ENCODE data around the gene BCDIN3D. TPM values are rescaled to one million over a fixed set of nuclear protein-coding genes. Genes with fewer than 3 reads are reported as not detected.
"Not testable (repeated sequence)": the region's sequence is repeated elsewhere in the genome, so short reads cannot be mapped to it uniquely, and the experiment has no call there.

Gene BCDIN3D
- total RNA-seq, 1 donor from 2014 or later: 3.5 TPM

DNA sequence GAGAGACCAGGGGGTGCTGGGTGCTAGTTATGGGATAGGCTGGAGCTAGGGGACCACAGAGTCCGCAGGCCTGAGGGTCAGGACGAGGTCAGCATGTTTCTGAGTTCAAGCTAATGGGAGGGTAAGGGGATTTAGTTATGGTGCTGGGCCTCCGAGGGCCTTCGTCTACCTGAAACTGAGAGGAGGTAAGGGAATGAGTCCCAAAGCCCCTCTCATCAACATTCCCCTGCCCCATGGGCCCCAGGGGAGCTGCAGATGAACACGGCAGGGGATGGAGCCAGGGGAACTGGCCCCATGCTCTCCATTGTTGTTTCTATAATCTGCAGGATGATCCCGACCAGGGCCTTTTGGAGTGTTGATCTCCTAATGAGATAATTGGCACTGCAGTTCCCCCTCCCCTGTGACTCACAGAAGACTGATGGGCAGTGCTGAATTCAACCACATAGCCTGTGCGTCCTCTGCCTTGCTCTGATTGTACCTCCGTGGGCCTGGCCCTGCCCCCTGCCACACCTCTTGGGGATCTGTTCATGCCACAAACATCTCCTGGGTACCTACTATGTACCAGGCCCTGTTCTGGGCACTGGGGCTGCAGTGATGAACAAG is 39.4 kb upstream of the BCDIN3D start:
- H3K9me3 Mint-ChIP-seq: peaks cover 29% of the 10 kb centered on the region
- H3K27me3 Mint-ChIP-seq: peaks cover 16% of the 10 kb centered on the region
- H3K4me3 Mint-ChIP-seq: no peak overlapping the region
- H3K27ac Mint-ChIP-seq: no peak overlapping the region
- DNase-seq: no peak
- H3K4me1 Mint-ChIP-seq: no peaks in the 10 kb centered on the region
- H3K36me3 Mint-ChIP-seq (ENCODE audit: low read depth): no peaks in the 10 kb centered on the region
- intact Hi-C loops (cut with micrococcal nuclease): no loop called here

DNA sequence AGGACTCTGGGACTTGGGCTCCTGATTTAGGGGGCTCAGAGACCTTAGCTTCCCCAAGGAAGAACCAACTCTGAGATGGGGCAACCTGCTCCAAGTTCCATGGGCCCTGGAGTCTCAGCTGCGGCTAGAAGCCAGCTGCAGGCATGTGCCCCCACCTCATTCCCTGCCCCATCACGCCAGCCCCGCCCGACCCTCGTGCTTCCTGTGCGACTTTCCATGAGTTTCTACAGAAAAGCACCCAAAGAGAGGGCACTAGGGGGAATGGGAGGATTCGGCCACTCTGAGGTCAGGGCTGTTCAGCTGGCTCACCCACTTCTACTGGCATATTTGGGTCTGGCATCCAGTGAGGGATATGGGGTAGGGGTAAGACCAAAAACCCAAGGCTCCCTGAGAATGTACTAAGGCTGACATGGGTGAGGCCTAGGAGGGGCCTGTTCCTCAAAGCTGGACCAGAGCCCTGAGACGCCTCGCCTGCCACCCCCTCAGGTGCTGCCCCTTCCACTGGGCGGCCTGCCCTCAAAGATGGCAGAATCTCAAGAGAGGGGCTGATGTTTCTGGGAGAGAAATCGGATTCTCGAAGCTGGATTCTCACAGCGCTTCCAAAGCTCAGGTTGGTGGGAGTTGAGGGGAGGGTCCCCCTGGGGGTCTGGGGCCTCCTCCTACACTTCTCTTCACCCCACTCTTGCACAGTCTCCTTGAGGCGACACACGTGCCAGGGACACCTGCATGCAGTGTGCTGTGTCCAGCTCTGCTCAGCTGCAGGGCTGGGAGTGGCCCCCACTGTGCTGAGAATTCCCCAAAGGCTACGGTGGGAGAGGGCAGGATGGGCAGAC is 38.7 kb upstream of the BCDIN3D start:
- Mint-ChIP-seq H3K4me3 (no peak overlapping the region), H3K4me1 (no peaks in the 10 kb centered on the region), H3K27ac (no peak overlapping the region), H3K36me3 (ENCODE audit: low read depth) (no peaks in the 10 kb centered on the region), H3K9me3 (peaks cover 29% of the 10 kb centered on the region), H3K27me3 (peaks cover 16% of the 10 kb centered on the region)
- DNase-seq: no peak
- intact Hi-C loops (cut with micrococcal nuclease): no loop called here

DNA sequence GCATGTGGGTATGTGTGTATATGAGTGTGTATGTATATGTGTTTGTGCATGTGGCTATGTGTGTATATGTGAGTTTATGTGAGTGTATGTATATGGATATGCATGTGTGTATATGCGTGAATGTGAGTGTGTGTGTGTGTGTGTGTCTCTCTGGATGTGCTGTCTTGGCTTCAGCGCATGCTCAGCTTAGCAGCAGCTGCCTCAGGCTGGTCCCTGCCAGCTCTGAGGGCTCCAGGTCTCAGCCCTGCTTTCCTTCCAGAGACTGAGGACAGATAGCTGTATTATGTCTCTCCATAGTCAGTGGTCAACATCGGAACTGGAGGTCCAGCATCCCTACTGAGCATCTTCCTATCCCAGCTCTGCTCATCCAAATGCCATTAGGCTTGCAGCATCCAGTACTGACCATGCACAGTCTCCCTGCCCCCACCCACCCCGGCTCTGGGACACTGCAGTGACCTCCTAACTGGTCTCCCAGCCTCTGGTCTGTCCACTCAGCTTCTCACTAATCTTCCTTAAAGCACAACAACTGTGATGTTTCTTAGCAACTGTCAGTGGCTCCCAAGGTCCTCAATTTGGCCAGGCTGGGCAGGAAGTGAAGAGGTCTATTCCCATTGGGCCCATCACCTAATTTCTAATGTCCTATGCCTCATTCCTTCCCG is 38.0 kb upstream of the BCDIN3D start:
- intact Hi-C loops (cut with micrococcal nuclease): no loop called here
- no peak for DNase-seq

DNA sequence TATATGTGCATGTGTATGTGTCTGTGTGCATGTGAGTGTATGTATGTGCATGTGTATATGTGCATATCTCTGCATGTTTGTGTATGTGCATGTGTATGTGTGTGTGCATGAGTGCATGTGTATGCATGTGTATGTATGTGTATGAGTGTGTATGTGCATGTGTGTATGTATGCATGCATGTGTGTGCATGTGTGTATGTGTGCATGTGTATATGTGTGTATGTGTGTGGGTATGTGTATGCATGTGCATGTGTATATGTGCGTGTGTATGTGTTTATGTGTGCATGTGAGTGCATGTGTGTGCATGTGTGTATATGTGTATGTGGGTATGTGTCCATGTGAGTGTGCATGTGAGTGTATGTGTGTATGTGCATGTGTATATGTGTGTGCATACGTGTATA is 36.2 kb upstream of the BCDIN3D start:
- H3K36me3 Mint-ChIP-seq (ENCODE audit: low read depth); DNase-seq; intact Hi-C loops (cut with micrococcal nuclease); H3K4me3 Mint-ChIP-seq; H3K27ac Mint-ChIP-seq; H3K4me1 Mint-ChIP-seq; H3K27me3 Mint-ChIP-seq: not testable (repeated sequence)
- peaks cover 29% of the 10 kb centered on the region for H3K9me3 Mint-ChIP-seq

More for the DNA sequence above, 38.0 kb upstream of the BCDIN3D start:
- peaks cover 29% of the 10 kb centered on the region for H3K9me3 Mint-ChIP-seq
- H3K27ac Mint-ChIP-seq: no peak overlapping the region
- H3K36me3 Mint-ChIP-seq (ENCODE audit: low read depth): no peaks in the 10 kb centered on the region
- peaks cover 16% of the 10 kb centered on the region for H3K27me3 Mint-ChIP-seq
- H3K4me1 Mint-ChIP-seq: no peaks in the 10 kb centered on the region
- no peak overlapping the region for H3K4me3 Mint-ChIP-seq

DNA sequence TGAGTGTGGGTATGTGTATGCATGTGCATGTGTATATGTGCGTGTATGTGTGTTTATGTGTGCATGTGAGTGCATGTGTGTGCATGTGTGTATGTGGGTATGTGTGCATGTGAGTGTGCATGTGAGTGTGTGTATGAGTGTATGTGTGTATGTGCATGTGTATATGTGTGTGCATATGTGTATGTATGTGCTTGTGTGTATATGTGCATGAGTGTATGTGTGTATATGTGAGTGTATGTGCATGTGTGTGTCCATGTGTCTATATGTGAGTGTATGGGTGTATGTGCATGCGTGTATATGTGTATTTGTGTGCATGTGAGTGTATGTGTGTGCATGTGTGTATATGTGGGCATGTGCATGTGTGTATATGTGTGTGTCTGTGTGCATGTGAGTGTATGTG is 35.1 kb upstream of the BCDIN3D start:
- no peak overlapping the region for H3K27ac Mint-ChIP-seq
- H3K4me3 Mint-ChIP-seq: no peak overlapping the region
- H3K4me1 Mint-ChIP-seq: no peaks in the 10 kb centered on the region
- intact Hi-C loops (cut with micrococcal nuclease): no loop called here
- H3K9me3 Mint-ChIP-seq: peaks cover 29% of the 10 kb centered on the region
- H3K27me3 Mint-ChIP-seq: peaks cover 6% of the 10 kb centered on the region
- H3K36me3 Mint-ChIP-seq (ENCODE audit: low read depth): no peaks in the 10 kb centered on the region
- DNase-seq: no peak

DNA sequence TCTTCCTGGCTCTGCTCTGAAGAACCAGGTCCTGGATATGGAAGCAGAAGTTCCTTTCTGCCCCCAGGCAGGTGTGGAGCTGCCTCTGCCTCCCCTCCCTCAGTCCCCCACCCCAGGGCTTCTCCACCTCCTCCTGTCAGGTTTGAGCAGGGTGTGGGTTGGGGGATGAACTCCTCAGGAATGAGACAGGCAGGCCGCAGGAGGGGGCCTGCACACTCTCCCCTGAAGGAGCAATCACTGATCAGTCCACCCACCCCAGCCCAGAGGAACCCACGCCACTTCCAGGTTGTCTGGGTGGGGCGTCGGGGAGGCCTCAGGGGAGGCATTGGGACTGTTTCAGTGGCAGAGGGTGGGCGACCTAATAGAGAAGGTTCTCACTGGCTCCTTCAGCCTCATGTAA is 34.2 kb upstream of the BCDIN3D start:
- no peaks in the 10 kb centered on the region for H3K36me3 Mint-ChIP-seq (ENCODE audit: low read depth)
- intact Hi-C loops (cut with micrococcal nuclease): no loop called here
- peaks cover 4% of the 10 kb centered on the region for H3K27me3 Mint-ChIP-seq
- no peaks in the 10 kb centered on the region for H3K4me1 Mint-ChIP-seq
- no peak overlapping the region for H3K4me3 Mint-ChIP-seq
- no peak overlapping the region for H3K27ac Mint-ChIP-seq
- DNase-seq: no peak
- peaks cover 29% of the 10 kb centered on the region for H3K9me3 Mint-ChIP-seq

DNA sequence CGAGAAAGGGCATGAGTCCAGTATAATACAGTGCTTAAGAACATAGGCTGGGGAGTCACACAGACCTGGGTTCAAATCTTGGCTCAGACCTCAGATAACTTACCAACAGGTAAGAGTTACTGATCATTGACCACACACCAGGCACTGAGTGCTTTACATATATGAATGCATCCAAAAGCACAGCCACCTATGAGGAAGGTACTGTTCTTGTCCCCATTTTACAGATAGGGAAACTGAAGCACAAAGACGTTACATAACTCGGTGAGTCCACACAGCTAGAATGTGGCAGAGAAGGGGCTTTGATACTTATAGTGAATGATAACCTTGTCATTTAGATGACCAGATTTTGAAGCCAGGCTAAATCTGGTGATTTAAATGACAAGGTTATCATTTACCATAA is 33.2 kb upstream of the BCDIN3D start:
- H3K36me3 Mint-ChIP-seq (ENCODE audit: low read depth): no peaks in the 10 kb centered on the region

DNA sequence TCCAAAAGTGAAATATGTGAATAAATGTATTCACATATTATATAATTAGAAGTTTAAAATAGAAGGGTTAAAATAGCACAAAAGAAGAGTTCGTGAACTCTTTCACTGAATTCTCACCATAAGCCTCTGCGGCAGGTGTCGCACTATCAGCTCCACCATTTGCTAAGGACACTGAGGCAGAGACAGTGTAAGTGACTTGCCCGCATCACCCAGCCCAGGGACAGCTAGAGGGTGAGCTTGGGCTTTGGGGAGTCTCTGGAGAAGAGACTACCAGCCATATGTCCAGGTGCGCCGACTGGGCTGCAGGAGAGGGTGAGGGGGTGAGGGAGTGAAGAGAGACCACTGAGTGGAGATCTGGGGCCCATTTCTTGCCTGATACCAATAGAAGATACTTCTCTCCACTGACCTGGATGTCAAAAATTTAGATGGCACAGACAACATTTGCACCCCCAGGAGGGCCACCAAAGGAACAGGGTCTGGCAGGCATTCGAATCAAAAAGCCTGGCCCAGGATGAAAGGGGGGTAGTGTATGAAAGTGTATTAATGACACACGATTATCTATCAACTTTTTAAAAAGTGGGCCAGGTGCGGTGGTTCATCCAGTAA is 32.3 kb upstream of the BCDIN3D start:
- DNase-seq: no peak
- Mint-ChIP-seq H3K4me3 (no peak overlapping the region), H3K4me1 (no peaks in the 10 kb centered on the region), H3K27ac (no peak overlapping the region), H3K9me3 (peaks cover 26% of the 10 kb centered on the region), H3K36me3 (ENCODE audit: low read depth) (no peaks in the 10 kb centered on the region), H3K27me3 (peaks cover 4% of the 10 kb centered on the region)
- intact Hi-C loops (cut with micrococcal nuclease): no loop called here

More for the DNA sequence above, 33.2 kb upstream of the BCDIN3D start:
- intact Hi-C loops (cut with micrococcal nuclease): no loop called here
- H3K27me3 Mint-ChIP-seq: peaks cover 4% of the 10 kb centered on the region
- H3K4me3 Mint-ChIP-seq: no peak overlapping the region
- peaks cover 29% of the 10 kb centered on the region for H3K9me3 Mint-ChIP-seq
- DNase-seq: no peak
- H3K27ac Mint-ChIP-seq: no peak overlapping the region
- H3K4me1 Mint-ChIP-seq: no peaks in the 10 kb centered on the region

DNA sequence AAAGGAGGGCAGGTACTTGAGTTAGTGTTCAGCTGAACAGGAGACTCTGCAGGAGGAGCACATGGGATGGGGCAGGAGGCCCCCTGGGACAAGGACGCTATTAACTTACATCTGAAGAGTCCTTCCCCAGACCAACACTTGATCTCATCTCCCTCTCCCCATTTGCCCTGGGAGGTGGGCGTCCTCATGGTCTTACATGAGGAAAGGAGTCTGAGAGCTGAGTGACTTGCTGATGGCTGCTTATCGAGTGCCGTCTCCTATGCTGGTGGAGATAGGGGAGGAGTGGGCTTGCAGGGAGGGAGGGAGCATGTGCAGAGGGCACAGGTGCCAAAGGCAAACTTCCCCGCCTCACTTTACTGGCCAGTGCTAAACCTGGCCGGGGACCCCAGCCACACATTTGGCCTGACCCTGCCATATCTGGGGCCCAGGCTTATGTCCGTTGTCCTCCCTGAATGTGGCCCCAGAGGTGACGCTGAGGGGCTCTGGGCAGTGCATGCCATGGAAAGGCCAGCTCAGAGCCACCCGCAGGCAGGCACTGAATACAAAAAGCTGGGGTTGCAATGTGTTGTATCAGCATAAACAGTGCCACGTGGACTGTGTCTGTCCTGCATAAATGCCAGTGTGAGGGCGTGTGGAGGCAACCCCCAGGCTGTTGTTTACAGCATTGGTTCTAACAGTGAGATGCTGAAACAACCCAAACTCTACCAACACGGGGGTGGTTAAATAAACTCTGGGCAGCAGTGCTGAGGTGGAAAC is 31.4 kb upstream of the BCDIN3D start:
- Mint-ChIP-seq H3K9me3 (peaks cover 17% of the 10 kb centered on the region), H3K36me3 (ENCODE audit: low read depth) (no peaks in the 10 kb centered on the region), H3K4me3 (no peak overlapping the region), H3K4me1 (no peaks in the 10 kb centered on the region), H3K27me3 (peaks cover 4% of the 10 kb centered on the region), H3K27ac (no peak overlapping the region)
- DNase-seq: no peak
- intact Hi-C loops (cut with micrococcal nuclease): no loop called here

DNA sequence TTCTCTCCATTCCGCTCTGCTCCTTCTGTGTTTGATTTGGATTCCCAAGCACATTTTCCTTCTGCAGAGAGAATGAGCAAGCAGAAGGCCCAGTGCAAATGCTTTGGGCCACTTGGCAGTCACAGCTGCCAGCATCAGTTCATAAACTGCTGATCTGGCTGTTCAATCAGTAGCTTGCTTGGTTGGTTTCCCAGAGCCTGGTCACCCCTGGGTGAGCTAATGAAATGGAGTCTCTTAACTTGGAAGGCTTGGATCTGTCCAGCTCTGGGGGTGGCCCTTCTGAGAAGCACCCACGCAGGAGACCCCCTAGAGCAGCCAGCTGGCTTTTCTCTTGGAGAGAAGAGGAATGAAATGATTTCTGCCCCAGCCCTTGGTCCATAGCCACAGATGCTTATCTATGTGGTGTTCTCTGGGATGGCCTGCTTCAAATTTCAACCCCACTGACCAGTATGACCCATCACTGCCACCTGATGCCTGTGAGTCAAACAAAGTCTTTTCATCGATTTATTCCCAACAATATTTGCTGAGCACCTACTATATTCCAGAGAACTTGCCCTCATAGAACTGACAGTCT is 30.5 kb upstream of the BCDIN3D start:
- H3K36me3 Mint-ChIP-seq (ENCODE audit: low read depth): no peaks in the 10 kb centered on the region
- peaks cover 8% of the 10 kb centered on the region for H3K9me3 Mint-ChIP-seq
- H3K4me1 Mint-ChIP-seq: no peaks in the 10 kb centered on the region
- DNase-seq: no peak
- H3K27ac Mint-ChIP-seq: no peak overlapping the region
- no peak overlapping the region for H3K4me3 Mint-ChIP-seq
- H3K27me3 Mint-ChIP-seq: peaks cover 4% of the 10 kb centered on the region
- intact Hi-C loops (cut with micrococcal nuclease): no loop called here

DNA sequence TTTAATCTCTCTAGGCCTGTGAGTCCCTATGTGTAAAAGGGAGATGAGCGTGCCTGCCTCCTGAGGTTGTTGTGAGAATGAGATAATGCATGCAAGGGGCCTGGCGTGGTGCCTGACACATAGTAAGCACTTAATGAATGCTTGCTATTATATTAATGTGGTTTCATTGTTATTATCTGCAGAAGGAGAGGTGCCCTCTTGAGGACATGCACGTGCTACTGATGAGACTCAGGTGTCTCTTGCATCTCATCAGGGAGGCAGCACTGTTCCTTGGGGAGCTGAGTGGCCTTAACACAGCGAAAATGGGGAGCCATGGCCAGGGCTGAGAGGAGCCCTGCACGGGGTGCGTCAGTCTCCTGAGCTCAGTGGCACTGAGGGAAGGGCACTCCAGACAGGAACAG is 29.9 kb upstream of the BCDIN3D start:
- intact Hi-C loops (cut with micrococcal nuclease): no loop called here
- H3K27ac Mint-ChIP-seq: no peak overlapping the region
- H3K4me3 Mint-ChIP-seq: no peak overlapping the region
- H3K27me3 Mint-ChIP-seq: peaks cover 4% of the 10 kb centered on the region
- no peak for DNase-seq
- peaks cover 1% of the 10 kb centered on the region for H3K9me3 Mint-ChIP-seq
- no peaks in the 10 kb centered on the region for H3K4me1 Mint-ChIP-seq
- no peaks in the 10 kb centered on the region for H3K36me3 Mint-ChIP-seq (ENCODE audit: low read depth)

DNA sequence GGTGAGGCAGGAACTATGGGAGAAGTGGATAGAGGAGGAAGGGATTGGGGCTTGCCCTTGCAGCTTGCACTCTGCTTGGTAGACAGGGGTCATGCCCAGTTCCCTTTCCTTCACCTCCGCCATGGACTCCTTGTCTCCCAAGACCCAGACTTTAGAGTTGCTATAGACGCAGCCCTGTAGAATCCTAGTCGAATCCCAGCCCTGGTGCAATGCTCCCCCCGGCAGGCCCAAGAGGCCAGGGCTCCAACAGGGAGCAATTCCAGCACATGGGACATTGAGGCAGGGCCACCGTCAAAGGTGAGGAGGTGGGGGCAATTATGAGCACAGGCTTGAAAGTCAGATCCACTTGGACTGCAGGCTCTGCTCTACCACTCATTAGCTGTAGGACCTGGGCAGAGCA is 29.5 kb upstream of the BCDIN3D start:
- Mint-ChIP-seq H3K4me3 (no peak overlapping the region), H3K9me3 (no peaks in the 10 kb centered on the region), H3K27ac (no peak overlapping the region), H3K4me1 (no peaks in the 10 kb centered on the region), H3K36me3 (ENCODE audit: low read depth) (no peaks in the 10 kb centered on the region), H3K27me3 (peaks cover 4% of the 10 kb centered on the region)
- DNase-seq: no peak
- intact Hi-C loops (cut with micrococcal nuclease): no loop called here

DNA sequence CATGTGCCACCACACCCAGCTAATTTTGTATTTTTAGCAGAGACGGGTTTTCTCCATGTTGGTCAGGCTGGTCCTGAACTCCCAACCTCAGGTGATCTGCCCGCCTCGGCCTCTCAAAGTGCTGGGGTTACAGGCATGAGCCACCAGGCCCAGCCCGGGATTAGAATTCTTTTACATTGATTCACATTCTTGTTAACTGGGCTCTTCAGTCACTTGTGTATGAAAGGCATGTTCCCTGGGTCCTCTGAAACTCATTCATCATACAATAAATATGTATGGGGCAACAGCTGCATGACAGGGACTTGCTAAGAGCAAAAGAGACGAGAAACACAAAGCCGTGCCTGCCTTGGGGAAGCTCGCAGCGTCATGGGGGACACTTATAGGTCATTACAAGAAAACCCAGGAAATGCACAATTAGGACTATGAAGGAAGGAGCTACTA is 28.9 kb upstream of the BCDIN3D start:
- H3K4me3 Mint-ChIP-seq; H3K4me1 Mint-ChIP-seq; H3K27me3 Mint-ChIP-seq; H3K27ac Mint-ChIP-seq; H3K9me3 Mint-ChIP-seq; intact Hi-C loops (cut with micrococcal nuclease); DNase-seq; H3K36me3 Mint-ChIP-seq (ENCODE audit: low read depth): not testable (repeated sequence)
